Uterus (tissue), 2 donors: ENCODE data around the gene VSTM2A.
"Not testable (repeated sequence)": the region's sequence is repeated elsewhere in the genome, so short reads cannot be mapped to it uniquely, and the experiment has no call there.

Experiments used
- POLR2A ChIP-seq, 2 donors: fragments of 450-650 bp; IDR thresholded peaks; one replicate each; pipeline ENCODE4 v1.6.1; 2016; ENCODE audit warnings: antibody characterized with exemption in 2 of 2, mild to moderate bottlenecking in 1 of 2, moderate library complexity in 1 of 2
- TF ChIP-seq, protein P1 (sequence below), 4 experiments: fragments of 200-600 bp in 2 of 4; fragments of 450-650 bp in 2 of 4; sonication (generic) in 2 of 4; IDR thresholded peaks; one replicate each; pipeline ENCODE4 v1.5.1; 2016 to 2019; ENCODE audit warnings: antibody characterized with exemption in 4 of 4, mild to moderate bottlenecking in 2 of 4, moderate library complexity in 1 of 4

DNA sequence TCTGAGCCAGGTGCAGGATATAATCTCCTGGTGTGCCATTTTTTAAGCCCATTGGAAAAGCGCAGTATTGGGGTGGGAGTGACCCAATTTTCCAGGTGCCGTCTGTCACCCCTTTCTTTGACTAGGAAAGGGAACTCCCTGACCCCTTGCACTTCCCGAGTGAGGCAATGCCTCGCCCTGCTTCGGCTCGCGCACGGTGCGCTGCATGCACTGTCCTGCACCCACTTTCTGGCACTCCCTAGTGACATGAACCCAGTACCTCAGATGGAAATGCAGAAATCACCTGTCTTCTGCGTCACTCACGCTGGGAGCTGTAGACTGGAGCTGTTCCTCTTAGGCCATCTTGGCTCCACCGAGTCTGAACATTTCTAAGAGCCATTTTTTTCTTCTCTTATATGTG, 37.6 kb upstream of the VSTM2A start:
- TF ChIP-seq, protein P1, sequence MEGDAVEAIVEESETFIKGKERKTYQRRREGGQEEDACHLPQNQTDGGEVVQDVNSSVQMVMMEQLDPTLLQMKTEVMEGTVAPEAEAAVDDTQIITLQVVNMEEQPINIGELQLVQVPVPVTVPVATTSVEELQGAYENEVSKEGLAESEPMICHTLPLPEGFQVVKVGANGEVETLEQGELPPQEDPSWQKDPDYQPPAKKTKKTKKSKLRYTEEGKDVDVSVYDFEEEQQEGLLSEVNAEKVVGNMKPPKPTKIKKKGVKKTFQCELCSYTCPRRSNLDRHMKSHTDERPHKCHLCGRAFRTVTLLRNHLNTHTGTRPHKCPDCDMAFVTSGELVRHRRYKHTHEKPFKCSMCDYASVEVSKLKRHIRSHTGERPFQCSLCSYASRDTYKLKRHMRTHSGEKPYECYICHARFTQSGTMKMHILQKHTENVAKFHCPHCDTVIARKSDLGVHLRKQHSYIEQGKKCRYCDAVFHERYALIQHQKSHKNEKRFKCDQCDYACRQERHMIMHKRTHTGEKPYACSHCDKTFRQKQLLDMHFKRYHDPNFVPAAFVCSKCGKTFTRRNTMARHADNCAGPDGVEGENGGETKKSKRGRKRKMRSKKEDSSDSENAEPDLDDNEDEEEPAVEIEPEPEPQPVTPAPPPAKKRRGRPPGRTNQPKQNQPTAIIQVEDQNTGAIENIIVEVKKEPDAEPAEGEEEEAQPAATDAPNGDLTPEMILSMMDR (IDR thresholded peaks at IDR 0.05) = not testable (repeated sequence)
- TF ChIP-seq POLR2A (IDR thresholded peaks at IDR 0.05) = not testable (repeated sequence)
